Retina (tissue), 1 donor: ENCODE data around the gene BMERB1.

Experiments
- DNase-seq: peaks from one replicate; pipeline ENCODE4 v3.0.0-alpha.2; 2016

BMERB1 gene

DNA sequence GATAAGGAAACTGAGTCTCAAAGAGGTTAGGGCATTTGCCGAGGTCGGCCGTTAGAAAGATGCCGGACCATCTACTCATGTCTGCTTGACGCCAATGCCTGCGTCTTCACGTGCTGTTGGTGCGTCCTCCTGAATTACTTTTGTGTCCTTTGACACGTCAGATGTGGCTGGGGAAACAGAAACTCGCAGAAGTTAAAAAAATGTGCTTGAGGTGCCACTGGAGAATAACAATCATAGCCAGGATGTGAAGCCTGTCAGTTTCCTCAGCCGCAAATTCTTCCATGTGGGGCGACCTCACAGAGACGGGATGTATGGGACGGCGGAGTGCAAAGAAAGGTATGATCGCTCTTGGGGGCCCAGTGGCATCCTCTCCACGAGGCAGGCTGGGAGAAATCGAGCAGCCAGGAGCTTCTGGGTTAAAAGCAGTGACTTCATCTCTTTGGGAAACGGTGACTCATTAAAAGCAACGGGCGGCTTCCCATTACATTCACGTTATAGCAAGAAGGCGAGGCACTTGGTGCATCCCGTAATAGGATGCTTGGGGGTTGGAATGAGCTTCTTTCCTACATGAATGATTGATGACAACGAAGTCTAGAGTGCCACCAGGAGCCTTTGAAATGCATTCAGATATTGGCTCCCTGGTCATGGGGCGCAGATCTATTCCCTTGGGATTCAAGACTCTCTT lies 67.8 kb downstream of the BMERB1 start:
- DNase-seq = peak; percentile 45

GRCh38 chr16:15506441-15506840 lies 72.1 kb downstream of the BMERB1 start:
- no peak for DNase-seq

GRCh38 chr16:15507301-15507958 lies 73.0 kb downstream of the BMERB1 start:
- peak; percentile 37 for DNase-seq

- no peak for DNase-seq
Measured at GRCh38 chr16:15507959-15508627, 73.7 kb downstream of the BMERB1 start.

- DNase-seq = no peak
Measured at GRCh38 chr16:15509051-15509592, 74.7 kb downstream of the BMERB1 start.

DNA sequence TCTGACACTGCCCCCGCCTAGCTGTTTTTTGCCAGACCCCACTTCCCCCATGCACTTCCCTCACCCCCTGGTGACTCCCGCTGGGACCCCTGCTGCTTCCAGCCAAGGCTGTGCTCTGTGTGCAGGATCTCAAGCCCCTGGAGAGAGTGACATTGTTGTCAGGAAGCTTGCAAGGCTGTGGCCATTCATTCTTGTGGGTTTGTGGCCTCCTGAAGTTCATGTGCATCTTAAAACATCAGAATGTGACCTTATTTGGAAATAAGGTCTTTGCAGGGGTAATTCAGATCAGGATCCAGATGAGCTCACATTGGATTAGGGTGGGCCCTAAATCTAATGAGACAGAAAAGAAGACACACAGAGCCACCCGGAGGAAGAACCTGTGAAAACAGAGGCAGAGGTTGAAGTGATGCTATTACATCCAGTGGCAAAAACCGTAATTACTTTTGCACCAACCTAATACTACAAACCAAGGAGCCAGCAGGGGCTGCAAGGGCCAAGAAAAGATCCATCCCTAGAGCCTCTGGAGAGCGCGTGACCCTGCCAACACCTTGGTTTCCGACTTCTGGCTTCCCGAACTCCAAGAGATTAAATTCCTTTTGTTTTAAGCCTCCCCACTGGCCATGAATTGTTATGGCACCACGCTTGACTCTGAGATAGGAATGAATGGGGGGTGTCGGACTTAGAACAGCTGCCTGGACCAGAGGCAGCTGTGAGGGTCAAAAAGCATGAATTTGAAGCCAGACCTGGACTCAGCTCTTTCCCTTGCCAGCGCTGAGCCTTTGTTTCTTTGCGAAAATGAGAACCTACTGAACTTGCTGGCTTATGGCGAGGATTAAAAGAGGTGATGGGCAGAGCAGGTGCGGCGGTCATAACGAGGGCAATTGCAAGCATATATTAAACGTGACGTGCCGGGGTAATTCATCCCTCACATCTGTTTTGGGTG lies 75.5 kb downstream of the BMERB1 start:
- DNase-seq = no peak

DNA sequence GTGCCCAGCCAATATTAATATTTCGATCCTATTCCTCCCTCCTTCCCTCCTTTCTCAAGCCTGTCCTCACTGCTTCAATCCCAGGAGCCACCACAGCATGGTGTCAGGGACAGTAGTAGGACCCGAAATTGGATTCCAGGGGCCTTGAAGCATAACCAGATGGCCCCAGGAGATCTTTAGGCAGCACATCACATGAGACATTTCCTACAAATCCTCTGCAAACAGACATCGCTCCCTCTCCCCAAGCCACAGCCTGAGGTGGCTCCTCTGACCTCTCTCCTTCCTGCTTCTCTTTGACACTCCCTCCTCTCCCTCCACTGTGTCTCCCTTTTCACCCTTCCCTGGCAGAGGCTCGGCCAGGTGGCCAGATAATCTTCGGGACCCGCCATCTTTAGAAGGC lies 76.6 kb downstream of the BMERB1 start:
- no peak for DNase-seq

DNA sequence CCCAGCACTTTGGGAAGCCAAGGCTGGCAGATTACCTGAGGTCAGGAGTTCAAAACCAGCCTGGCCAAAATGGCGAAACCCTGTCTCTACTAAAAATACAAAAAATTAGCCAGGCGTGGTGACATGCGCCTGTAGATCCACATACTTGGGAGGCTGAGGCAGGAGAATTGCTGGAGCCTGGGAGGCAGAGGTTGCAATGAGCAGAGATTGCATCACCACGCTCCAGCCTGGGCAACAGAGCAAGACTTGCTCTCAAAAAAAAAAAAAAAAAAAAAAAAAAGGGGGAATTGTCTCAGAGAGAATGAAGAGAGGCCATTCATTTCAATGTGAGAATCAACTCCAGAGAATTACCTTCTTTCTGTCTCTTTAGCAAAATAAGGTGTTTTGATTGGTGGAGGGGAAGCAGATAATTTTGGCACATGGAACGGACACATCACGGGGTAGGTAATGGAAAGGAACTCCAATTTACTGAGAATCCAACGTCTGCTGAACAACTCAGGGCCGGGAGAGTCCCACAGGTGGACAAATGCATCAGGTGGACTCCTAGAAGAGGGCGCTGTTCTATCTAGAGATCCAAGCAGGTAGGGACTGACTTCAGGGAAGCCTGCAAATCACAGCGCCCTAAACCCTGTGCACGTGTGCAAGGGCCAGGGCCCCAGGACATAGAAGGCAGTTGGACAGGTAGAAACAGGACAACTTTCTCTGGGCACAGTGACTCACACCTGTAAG lies 77.5 kb downstream of the BMERB1 start:
- no peak for DNase-seq

GRCh38 chr16:15513156-15513555 lies 78.8 kb downstream of the BMERB1 start:
- DNase-seq = no peak

GRCh38 chr16:15515992-15516391 lies 81.6 kb downstream of the BMERB1 start:
- DNase-seq = no peak

GRCh38 chr16:15516609-15517008 lies 82.2 kb downstream of the BMERB1 start:
- no peak for DNase-seq

DNA sequence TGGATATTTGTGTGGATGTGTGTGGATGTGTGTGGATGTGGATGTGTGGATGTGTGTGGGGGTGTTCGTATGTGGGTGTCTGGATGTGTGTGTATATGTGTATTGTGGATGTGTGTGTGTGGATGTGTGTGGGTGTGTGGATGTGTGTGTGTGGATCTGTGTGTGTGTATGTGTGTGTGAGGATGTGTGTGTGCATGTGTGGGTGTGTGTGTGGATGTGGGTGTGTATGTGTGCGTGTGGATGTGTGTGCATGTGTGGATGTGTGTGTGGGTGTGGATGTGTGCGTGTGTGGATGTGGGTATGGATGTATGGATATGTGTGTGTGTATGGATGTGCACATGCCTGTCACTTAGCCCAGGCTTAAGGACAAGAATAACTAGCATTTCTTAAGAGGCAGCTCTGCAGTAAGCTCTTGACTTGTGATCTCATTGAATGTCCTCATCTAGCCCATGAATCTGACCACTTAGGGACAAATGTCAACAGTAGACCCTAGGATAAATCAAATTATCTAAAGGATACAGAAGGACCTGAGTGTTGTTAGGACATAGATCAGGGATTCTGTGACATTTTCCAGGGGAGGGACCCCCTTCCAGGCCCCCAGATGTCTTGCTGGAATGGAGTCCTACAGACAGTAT lies 83.5 kb downstream of the BMERB1 start:
- DNase-seq = no peak

DNA sequence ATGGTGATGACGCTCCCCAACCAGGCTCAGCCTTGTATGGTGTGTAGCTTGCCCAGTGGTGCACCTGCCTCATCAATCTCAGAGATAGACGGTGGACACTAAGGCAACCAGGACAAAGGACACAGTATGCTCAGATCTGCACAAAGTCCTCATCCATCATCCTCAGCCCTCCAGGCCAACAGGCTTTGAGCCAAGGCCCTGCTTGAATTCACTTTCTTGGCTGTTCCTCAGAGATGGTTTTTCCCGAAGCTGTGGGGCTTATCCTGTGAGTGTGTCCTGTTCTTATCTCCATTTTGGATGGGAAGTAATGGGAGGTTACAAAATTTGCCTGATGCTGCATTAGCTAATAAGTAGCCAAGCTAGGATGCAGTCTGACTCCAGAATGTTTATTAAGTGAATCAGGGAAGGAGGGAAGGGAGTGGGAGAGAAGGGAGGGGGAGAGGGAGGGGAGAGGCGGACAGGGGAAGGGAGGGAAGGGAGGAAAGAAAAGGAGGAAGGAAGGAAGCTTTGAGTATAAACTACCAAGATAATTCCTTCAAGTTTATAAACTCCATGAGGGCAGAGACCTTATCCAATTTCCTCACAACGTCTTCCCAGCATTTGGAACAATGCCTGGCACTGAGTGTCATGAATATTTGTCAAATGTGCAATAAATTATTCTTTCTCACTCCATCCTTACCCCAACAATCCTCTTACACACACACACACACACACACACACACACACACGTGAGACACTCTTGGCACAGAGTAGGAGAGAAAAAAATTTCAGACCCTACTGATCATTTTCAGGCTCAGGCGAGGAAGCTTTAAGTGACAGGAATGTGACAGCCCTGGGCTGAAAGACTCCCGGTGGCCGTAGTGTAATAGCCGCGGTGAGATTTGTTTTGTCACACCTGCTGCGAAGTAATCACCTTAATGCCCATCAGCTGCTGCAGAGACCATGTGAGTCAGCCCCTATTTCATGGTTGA lies 84.3 kb downstream of the BMERB1 start:
- DNase-seq = peak; percentile 46

DNA sequence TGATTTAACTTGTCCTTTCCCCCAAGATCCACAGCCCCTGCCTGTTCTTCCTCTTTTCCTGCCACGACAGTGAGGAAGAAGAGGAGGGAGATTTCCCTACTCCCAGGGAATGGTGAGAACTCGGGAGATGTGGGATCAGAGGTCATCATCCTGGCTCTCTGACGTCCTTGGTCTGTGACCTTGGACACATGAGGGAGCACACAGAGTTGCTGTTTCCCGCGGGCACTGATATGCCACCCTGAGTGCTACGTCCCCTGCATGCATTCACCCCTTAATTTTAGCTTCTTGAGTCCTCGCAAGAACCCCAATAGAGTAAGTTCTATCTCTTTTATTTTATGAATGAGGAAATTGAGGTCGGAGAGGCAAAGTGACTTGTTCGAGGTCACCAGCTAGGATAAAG lies 85.4 kb downstream of the BMERB1 start:
- no peak for DNase-seq

DNA sequence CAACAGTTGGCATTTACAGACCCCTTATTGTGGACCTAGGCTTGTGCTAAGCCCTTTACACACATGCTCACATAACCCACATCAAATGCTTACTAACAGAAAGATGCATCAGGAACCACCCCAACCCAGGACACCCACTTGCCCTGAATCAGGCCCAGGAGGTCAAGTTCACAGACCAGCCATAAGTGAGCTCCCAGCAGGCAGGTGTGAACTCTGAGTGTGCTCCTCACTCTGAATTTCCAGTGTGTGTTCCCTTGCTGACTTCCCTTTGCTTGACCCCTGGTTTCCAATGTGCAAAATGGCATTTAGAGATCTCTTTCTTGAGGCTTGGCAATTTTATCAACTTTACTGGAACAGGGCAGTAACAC lies 87.0 kb downstream of the BMERB1 start:
- DNase-seq = no peak

- no peak for DNase-seq
Measured at GRCh38 chr16:15521758-15522509, 87.5 kb downstream of the BMERB1 start.

DNA sequence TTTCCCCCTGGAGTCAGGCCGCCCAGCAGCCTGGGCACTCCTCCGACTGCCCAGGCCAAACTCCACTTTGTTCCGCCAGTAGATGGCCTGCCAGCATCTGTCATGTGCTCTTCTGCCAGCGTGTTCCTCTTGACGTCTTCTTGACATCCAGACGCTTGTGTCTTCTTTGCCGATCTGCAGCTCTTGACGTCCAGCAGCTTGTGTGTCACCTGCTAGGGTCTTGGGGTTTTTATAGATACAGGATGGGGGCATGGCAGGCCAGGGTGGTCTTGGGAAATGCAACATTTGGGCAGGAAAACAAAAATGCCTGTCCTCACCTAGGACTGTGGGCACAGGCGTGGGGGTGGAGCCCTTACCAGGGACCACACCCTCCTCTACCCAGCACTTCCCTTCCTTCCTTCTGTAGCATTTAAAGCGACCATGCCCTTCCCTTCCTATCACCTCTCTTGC lies 88.7 kb downstream of the BMERB1 start:
- DNase-seq = no peak

GRCh38 chr16:15523939-15524338 lies 89.6 kb downstream of the BMERB1 start:
- DNase-seq = no peak

DNA sequence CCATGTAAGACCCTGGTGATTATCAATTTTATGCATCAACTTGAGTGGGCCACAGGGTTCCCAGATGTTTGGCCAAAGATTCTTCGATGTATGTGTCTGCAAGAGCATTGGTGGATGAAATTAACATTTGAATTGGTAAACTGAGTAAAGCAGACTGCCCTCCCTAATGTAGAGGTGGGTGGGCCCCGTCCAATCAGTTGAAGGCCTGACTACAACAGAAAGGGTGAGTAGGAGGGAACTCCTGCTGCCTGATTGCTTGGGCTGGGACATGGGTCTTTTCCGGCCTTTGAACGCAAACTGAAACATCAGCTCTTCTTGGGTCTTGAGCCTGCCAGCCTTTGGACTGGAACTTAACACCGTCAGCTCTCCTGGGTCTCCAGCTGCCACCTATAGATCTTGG lies 90.6 kb downstream of the BMERB1 start:
- DNase-seq = no peak

DNA sequence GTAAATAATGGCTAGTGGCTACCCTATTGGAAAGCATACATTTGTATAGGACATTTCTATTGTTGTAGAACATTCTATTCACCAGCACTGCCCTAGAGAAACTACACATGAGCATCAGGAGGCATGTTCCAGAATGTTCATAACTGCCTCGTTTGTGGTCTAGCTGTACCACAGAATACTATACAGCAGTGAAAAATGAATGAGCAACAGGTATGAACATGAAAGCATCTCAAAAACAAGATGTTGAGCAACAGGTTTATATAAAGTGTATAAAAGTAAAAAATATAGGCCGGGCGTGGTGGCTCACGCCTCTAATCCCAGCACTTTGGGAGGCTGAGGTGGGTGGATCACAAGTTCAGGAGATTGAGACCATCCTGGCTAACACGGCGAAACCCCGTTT lies 91.7 kb downstream of the BMERB1 start:
- DNase-seq = no peak
